Upper lobe of left lung (tissue), 4 donors: ENCODE results near the gene MLF1.

Experiments
- EP300 ChIP-seq, 4 donors: sonication (generic); formaldehyde crosslinking; IDR thresholded peaks; one replicate each; pipeline ENCODE4 v1.5.1; 2017; ENCODE audit warnings: antibody characterized with exemption in 4 of 4, control low read depth in 2 of 4
- POLR2A ChIP-seq, 4 donors: fragments of 450-650 bp; IDR thresholded peaks; one replicate each; pipeline ENCODE4 v1.5.1; 2016 to 2017; ENCODE audit warnings: antibody characterized with exemption in 4 of 4, mild to moderate bottlenecking in 2 of 4
- POLR2AphosphoS5 ChIP-seq, 2 donors: sonication (generic); formaldehyde crosslinking; IDR thresholded peaks; one replicate each; pipeline ENCODE4 v1.5.1; 2017; ENCODE audit warnings: antibody characterized with exemption in 2 of 2
- TF ChIP-seq, protein P1 (sequence below), 6 experiments: fragments of 450-650 bp in 4 of 6; fragments of 200-600 bp in 2 of 6; sonication (generic) in 2 of 6; IDR thresholded peaks; one replicate each; pipeline ENCODE4 v1.5.1; 2016 to 2019; ENCODE audit warnings: antibody characterized with exemption in 6 of 6

GRCh38 chr3:158559504-158559903 is 11.5 kb upstream of the MLF1 start:
- TF ChIP-seq, protein P1, sequence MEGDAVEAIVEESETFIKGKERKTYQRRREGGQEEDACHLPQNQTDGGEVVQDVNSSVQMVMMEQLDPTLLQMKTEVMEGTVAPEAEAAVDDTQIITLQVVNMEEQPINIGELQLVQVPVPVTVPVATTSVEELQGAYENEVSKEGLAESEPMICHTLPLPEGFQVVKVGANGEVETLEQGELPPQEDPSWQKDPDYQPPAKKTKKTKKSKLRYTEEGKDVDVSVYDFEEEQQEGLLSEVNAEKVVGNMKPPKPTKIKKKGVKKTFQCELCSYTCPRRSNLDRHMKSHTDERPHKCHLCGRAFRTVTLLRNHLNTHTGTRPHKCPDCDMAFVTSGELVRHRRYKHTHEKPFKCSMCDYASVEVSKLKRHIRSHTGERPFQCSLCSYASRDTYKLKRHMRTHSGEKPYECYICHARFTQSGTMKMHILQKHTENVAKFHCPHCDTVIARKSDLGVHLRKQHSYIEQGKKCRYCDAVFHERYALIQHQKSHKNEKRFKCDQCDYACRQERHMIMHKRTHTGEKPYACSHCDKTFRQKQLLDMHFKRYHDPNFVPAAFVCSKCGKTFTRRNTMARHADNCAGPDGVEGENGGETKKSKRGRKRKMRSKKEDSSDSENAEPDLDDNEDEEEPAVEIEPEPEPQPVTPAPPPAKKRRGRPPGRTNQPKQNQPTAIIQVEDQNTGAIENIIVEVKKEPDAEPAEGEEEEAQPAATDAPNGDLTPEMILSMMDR (IDR thresholded peaks at IDR 0.05): no peak
- TF ChIP-seq EP300 (IDR thresholded peaks at IDR 0.05) (no peak), POLR2A (IDR thresholded peaks at IDR 0.05) (no peak), POLR2AphosphoS5 (IDR thresholded peaks at IDR 0.05) (no peak)
